Lower leg skin (tissue), 4 donors: ENCODE data around the gene SLC37A1. TPM values are rescaled to one million over a fixed set of nuclear protein-coding genes. Genes with fewer than 3 reads are reported as not detected.
A peak's percentile ranks its signal among the peaks of the same experiment; 100 is the strongest.

ENCODE experiments used
- DNase-seq, 2 donors: peaks; one replicate each; pipeline ENCODE4 v3.0.0-alpha.2; 2019; ENCODE audit warnings: low spot score in 2 of 2
- H3K4me3 ChIP-seq: fragments of 200-600 bp; sonication (generic); 2 replicates; pipeline ENCODE4 v1.5.1; 2017; ENCODE audit warnings: mild to moderate bottlenecking, low read depth; ENCODE audit not compliant: poor library complexity, severe bottlenecking
- CTCF ChIP-seq, 3 donors: fragments of 450-650 bp; IDR thresholded peaks; one replicate each; pipeline ENCODE4 v1.5.1; 2016; ENCODE audit warnings: antibody characterized with exemption in 3 of 3, mild to moderate bottlenecking in 3 of 3, moderate library complexity in 2 of 3
- POLR2A ChIP-seq, 2 donors: fragments of 450-650 bp; IDR thresholded peaks; one replicate each; pipeline ENCODE4 v1.6.1; 2016 to 2017; ENCODE audit warnings: antibody characterized with exemption in 2 of 2, mild to moderate bottlenecking in 1 of 2, moderate library complexity in 1 of 2
- WGBS, 2 donors: methylation state at CpG; one replicate each; pipeline ENCODE4 v1.1.5; 2018; 5-methylcytosine and 5-hydroxymethylcytosine counted together
- intact Hi-C: fragments of 100-400 bp; cut with DNase I; formaldehyde crosslinking; loops from one replicate; pipeline ENCODE4 v1.15.0; 2023; ENCODE audit warnings: low total_unique reads
- total RNA-seq, 4 donors: library from RNA; depleted of rRNA; stranded (reverse); fragments of >200 nt; gene quantifications; one replicate each; pipeline ENCODE4 v1.1.0, GENCODE V29; 2016

SLC37A1 gene
- total RNA-seq, 4 donors from 2014 or later = 7.4 to 19.2 (median 16.9) TPM

DNA sequence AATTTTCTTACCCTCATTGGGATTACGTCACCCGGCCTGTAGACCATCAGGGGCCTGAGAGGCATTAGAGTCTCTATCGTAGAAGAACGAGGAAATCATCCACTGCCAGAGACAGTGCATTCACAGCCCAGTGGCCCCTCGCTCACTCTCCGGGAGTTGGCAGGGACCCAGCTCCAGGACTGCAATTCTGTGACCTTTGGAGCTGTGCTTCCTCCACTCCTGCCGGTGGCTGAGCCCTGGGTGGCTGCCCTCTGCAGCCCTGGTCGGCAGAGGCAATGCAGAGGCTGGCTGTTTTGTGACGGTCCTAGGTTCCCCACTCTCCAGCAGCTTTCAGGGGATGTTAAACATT lies 12.7 kb downstream of the SLC37A1 start:
- TF ChIP-seq CTCF (IDR thresholded peaks at IDR 0.05) (no peak), POLR2A (IDR thresholded peaks at IDR 0.05) (no peak)
- peak in 1 of 2 donors; percentile 85 for DNase-seq
- intact Hi-C loops = no loop called here
- no peak overlapping the region for H3K4me3 ChIP-seq
- 78 to 81% methylated on average over 9 of the region's 9 CpGs for WGBS, 2 donors

DNA sequence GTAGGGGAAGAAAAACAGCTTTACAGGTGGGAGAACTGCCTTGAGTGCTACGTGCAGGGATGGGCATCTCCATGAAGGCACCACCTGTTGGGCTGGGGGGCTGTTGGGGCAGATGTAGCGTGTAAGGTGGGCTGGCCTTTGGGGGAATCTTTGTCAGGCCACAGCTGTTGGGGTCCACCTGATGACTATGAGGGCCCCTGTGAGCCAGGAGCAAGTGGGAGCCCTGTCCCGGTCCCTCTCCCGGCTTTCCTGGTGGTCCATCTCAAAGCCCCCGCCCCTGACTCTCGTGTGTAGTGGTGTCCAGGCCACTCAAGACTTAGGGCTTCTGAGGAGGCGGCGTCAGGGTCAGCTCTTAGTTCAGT lies 13.5 kb downstream of the SLC37A1 start:
- no peak overlapping the region for H3K4me3 ChIP-seq
- TF ChIP-seq POLR2A (IDR thresholded peaks at IDR 0.05) (no peak), CTCF (IDR thresholded peaks at IDR 0.05) (no peak)
- WGBS, 2 donors = 92 to 93% methylated on average over 7 to 8 of the region's 8 CpGs
- no peak for DNase-seq
- intact Hi-C loops = no loop called here

DNA sequence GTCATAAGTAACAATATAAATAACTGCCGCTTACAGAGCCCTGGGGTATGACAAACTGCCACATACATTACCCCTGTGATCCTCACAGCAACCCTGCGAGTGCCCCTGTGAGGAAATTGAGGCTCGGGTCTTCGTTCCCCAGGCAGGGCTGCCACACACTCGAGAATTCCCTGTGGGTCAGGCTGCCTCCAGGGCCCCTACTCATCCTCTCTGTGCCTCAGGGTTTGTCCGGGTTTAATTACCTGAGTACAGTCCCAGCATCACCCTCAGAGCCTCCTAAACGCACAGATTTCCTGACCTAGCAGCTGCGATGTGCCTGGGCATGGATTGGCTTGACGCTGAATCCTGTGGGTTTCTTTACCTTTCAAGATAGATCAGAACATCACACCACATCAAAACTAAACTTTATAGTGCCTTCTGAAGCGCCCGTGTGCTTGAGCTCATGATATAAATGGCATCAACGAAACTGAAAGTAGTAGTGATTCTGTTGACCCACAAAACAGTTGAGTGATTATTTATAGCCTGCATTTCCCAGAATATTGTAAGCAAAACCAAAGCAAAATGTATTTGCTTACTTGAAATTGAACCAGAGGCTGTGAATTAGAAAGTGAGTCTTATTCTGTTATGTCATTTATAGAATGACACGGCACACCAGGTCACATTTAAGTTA lies 14.0 kb downstream of the SLC37A1 start:
- WGBS, 2 donors = 75 to 76% methylated on average over 13 of the region's 13 CpGs
- DNase-seq = peak in 1 of 2 donors; percentile 81
- no peak overlapping the region for H3K4me3 ChIP-seq
- intact Hi-C loops = no loop called here
- no peak for TF ChIP-seq CTCF (IDR thresholded peaks at IDR 0.05)
- no peak for TF ChIP-seq POLR2A (IDR thresholded peaks at IDR 0.05)

- intact Hi-C loops = no loop called here
- 74 to 81% methylated on average over 5 of the region's 5 CpGs for WGBS, 2 donors
- H3K4me3 ChIP-seq = no peak overlapping the region
- TF ChIP-seq CTCF (IDR thresholded peaks at IDR 0.05) (no peak), POLR2A (IDR thresholded peaks at IDR 0.05) (no peak)
- peak in 1 of 2 donors; percentile 72 for DNase-seq
Measured at GRCh38 chr21:42530167-42530518, 16.5 kb downstream of the SLC37A1 start.

DNA sequence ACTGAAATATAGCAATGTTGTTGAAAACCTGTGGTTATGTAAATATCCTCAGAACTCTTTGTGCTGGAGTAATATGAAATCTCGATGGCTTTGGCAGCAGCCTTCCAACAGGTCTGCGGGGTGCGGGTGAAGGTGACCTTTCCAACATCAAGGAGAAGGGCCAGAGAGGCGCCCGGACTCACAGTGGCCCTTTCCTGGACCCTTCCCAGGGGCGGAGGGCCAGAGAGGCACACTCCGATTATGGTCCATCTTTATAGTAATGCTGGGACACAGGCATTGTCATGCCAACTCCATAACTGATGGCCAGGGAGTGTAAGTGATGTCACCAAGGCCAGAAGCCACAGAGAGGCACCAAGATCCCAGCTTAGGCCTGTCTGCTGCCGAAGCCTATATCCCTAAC lies 18.1 kb downstream of the SLC37A1 start:
- intact Hi-C loops = no loop called here
- no peak overlapping the region for H3K4me3 ChIP-seq
- peak in 1 of 2 donors; percentile 63 for DNase-seq
- TF ChIP-seq CTCF (IDR thresholded peaks at IDR 0.05) (no peak), POLR2A (IDR thresholded peaks at IDR 0.05) (no peak)
- 89 to 96% methylated on average over 8 of the region's 8 CpGs for WGBS, 2 donors
